ENCODE measurements around the gene TOLLIP. TPM values are rescaled to one million over a fixed set of nuclear protein-coding genes. Genes with fewer than 3 reads are reported as not detected.

TOLLIP gene
- total RNA-seq, 1 experiment from 2014 or later: 32.3 TPM

GRCh38 chr11:1356007-1356435, 46.6 kb upstream of the TOLLIP start (continued):
- no peak for TF ChIP-seq TEAD4 (CRISPR knock-in tag; IDR thresholded peaks at IDR 0.05)
- no peak for TF ChIP-seq TP53 (CRISPR knock-in tag; IDR thresholded peaks at IDR 0.05)
- TF ChIP-seq IRF2 (CRISPR knock-in tag; IDR thresholded peaks at IDR 0.05; ENCODE audit: borderline replicate concordance, low read depth): no peak
- no peak for TF ChIP-seq CDX4 (CRISPR knock-in tag; IDR thresholded peaks at IDR 0.05; ENCODE audit: borderline replicate concordance)
- TF ChIP-seq ATF6 (CRISPR knock-in tag; IDR thresholded peaks at IDR 0.05): no peak
- no peak for TF ChIP-seq ESRRA (CRISPR knock-in tag; IDR thresholded peaks at IDR 0.05; ENCODE audit: borderline replicate concordance)
- no peak for TF ChIP-seq CREM (CRISPR knock-in tag; IDR thresholded peaks at IDR 0.05)
- TF ChIP-seq FOXP4 (CRISPR knock-in tag; IDR thresholded peaks at IDR 0.05): no peak
- no peak for TF ChIP-seq ZNF232 (CRISPR knock-in tag; IDR thresholded peaks at IDR 0.05)
- TF ChIP-seq ETV6 (CRISPR knock-in tag; IDR thresholded peaks at IDR 0.05): no peak

GRCh38 chr11:1354125-1354938, 44.9 kb upstream of the TOLLIP start:
- Mint-ChIP-seq H3K4me3 (no peak overlapping the region), H3K27ac (peak overlapping the region; percentile 47)
- POLR2A ChIA-PET: interaction anchor here (0.6 kb wide), 1 partner anchor 796 kb away, joined by 3 read pairs; no protein-coding TSS in a partner anchor

More at GRCh38 chr11:1354125-1354938, 44.9 kb upstream of the TOLLIP start:
- H3K27me3 Mint-ChIP-seq (ENCODE audit: low read depth): peaks cover 11% of the 10 kb centered on the region
- peaks cover 4% of the 10 kb centered on the region; the same call in 1 of the 2 replicates for H3K4me1 Mint-ChIP-seq
- H3K36me3 Mint-ChIP-seq: no peaks in the 10 kb centered on the region
- CTCF ChIA-PET: interaction anchor here (2.3 kb wide), 1 partner anchor 34 kb away, joined by 7 read pairs; the partner anchor contains the start of gene BRSK2
- TF ChIP-seq NFATC4 (CRISPR knock-in tag; IDR thresholded peaks at IDR 0.05): no peak
- no peak for TF ChIP-seq NR3C1 (CRISPR knock-in tag; conservative IDR thresholded peaks at IDR 0.05; ENCODE audit: low read depth)
- no peak for TF ChIP-seq MLX (CRISPR knock-in tag; IDR thresholded peaks at IDR 0.05)
- TF ChIP-seq AFF4 (CRISPR knock-in tag; IDR thresholded peaks at IDR 0.05; ENCODE audit: borderline replicate concordance): no peak
- TF ChIP-seq E2F5 (CRISPR knock-in tag; IDR thresholded peaks at IDR 0.05): no peak
- TF ChIP-seq USF2 (CRISPR knock-in tag; IDR thresholded peaks at IDR 0.05): no peak
- no peak for TF ChIP-seq FOXP4 (CRISPR knock-in tag; IDR thresholded peaks at IDR 0.05)
- TF ChIP-seq GTF2I (CRISPR knock-in tag; conservative IDR thresholded peaks at IDR 0.05): no peak
- H3K9me3 Mint-ChIP-seq: no peaks in the 10 kb centered on the region
- DNase-seq (ENCODE audit: low spot score) (no peak), ATAC-seq (no peak)

All from WTC11 (cell line).